PC-3 (cell line): ENCODE data around the gene CKS1B.

ENCODE experiments used
- CTCF ChIP-seq: fragments of 300-600 bp; sonication (generic); conservative IDR thresholded peaks from 2 replicates; pipeline ENCODE4 v1.5.1; 2017; ENCODE audit warnings: antibody characterized with exemption, low read depth, mild to moderate bottlenecking, low read length
- EZH2 ChIP-seq: fragments of 300-600 bp; sonication (generic); IDR thresholded peaks from one replicate; pipeline ENCODE4 v1.6.1; 2017; ENCODE audit warnings: antibody characterized with exemption, mild to moderate bottlenecking, low read length; ENCODE audit not compliant: unreplicated experiment
- EZH2phosphoT487 ChIP-seq: fragments of 300-600 bp; sonication (generic); IDR thresholded peaks from 2 replicates; pipeline ENCODE4 v1.6.1; 2018; ENCODE audit warnings: mild to moderate bottlenecking, antibody characterized with exemption, low read length, borderline replicate concordance

- TF ChIP-seq CTCF, result no peak
- no peak for TF ChIP-seq EZH2
- no peak for TF ChIP-seq EZH2phosphoT487
Measured at GRCh38 chr1:155012026-155012546, 37.6 kb downstream of the CKS1B start.
